ENCODE measurements around the gene HOXC4.
A peak's percentile ranks its signal among the peaks of the same experiment; 100 is the strongest.

Gene HOXC4

GRCh38 chr12:54016051-54016450, 37.6 kb upstream of the HOXC4 start:
- DNase-seq = no peak

DNA sequence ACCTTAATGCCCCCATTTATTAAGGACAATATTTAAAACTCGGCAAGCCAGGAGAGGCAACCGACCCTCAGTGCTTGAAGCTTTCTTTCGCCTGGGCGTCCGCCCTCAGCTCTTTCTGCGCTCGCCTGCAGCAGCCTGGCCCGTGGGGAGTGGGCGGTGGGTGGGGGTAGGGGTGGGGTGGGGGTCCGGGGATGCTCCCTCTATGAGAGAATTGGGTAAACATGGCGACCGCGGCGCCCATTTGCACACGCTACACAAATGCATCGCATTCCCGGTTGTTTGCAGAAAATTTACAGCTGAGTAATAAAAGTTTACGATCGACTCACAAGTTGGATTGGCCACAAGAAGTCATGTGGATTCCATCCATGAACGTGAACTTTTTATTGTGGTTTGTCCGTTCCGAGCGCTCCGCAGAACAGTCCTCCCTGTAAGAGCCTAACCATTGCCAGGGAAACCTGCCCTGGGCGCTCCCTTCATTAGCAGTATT, 37.1 kb upstream of the HOXC4 start:
- DNase-seq = no peak

- no peak for DNase-seq
Measured at GRCh38 chr12:54017027-54017788, 36.4 kb upstream of the HOXC4 start.

DNA sequence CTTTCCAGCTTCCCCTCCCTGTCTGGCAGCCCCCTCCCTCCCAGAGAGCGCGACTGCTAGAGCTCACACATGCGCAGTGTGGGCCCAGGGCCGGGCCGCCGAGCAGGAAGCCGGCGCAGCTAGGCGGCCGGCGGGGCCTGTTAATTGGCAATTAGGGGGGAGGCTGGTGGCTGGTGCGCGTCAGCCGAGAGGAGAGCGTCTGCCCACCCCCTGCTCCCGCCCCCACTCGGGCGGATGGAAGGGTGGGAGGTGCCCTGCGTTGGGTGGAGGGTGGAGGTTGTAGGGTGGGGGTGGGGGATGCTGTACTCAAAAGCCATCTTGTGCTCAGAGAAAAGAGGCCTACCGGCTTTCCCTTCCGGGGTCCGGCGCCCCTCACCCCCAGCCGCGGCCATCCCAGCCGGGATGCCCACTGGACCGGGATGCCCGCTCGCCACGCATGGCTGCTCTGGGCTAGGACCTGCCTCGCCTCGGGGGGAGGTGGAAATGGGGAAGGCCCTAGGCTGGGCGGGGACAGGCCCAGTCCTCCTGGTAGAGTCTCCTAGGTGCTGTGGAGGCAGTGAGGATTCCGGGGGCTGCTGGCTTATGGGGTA, 35.7 kb upstream of the HOXC4 start:
- DNase-seq = peak; percentile 70

DNA sequence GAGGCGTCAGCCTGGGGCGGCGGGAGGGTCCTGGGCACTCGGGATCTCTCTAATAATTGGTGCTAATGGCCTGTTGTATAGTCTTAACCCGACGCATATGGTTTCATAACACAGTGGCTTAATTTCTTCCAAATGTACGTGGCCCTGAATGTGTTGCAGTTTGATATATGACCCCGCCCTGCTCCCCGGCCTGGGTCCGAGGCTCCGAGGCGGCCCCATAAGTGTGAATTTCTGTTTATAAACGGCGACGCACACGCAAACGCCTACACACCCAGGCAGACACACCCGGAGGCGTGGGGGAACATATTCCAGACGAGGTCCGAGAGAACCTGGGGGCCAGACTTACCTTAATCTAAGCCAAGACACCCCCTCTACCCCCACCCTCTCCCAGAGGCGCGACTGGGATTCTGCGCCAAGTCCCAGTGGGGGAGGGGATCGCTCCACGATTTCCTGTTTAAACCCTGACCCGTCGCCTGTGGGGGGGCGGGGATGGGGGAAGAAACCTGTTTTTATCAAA, 35.1 kb upstream of the HOXC4 start:
- DNase-seq = no peak

- no peak for DNase-seq
Measured at GRCh38 chr12:54019091-54019811, 34.4 kb upstream of the HOXC4 start.

- no peak for DNase-seq
Measured at GRCh38 chr12:54019924-54020590, 33.6 kb upstream of the HOXC4 start.

DNA sequence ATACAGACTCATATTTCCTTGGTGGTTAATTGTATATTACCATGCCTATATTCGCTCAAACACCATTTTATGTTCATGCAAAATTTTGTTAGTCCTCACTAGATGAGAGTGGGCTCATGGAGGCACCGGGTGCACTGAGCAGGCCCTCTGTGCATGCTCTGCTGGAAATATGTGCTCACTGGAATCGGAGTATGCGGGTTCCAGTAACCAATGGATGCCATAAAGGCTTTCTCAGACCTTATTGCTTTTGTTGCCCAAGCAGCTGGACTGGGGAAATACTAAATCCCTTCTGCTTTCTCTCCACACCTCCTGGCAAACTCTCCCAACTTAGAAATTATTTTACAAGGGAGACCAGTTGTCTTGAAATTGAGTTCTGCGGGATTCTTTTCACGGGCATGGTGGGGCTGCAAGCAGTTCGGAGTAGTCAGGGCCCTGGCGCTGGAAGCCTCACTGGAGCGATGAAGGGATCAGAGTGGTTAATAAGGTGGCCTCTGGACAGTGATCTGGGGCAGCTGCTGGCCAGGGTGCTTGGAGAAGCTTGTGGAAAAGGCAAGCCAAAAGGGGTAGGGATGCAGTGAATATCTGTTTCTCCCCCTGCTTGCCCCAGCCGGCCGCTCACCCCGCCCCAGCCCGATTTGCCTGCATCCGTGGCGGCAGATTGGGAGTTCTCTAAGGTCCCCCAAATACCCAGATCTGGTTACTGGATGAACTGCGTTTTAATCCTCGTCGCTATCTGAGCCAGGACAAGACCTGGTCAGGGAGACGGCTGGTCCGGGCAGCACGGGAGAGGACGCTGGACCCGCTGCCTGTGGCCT, 32.8 kb upstream of the HOXC4 start:
- no peak for DNase-seq

DNA sequence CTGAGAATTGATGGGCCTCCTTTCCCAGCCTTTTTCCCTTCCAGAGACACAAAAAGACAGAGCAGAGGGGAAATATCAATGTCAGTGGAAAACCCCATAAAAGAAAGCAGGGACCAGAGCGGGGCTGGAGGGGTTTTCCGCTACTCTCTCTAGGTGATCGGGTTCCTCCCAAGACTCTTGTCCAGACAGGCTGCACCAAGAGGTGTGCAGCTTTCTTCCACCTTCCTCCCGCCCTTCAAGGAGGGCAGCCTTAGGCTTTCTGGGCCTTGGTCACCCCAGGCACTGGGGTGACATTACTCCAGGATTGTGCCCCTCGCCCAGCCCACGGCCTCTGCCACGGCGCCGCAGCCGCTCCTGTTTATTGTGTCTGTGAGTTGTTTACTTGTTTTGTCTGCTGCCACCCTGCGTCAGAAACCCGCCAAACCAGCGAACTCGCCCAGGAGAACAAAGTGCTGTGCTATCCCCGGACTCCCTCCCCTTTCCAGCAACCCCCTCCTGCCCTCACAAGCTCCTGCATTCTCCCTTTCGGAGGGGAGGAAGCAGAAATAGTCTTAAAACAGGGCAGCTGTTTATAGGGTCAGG, 32.1 kb upstream of the HOXC4 start:
- no peak for DNase-seq

- DNase-seq = no peak
Measured at GRCh38 chr12:54022960-54023884, 30.4 kb upstream of the HOXC4 start.

DNA sequence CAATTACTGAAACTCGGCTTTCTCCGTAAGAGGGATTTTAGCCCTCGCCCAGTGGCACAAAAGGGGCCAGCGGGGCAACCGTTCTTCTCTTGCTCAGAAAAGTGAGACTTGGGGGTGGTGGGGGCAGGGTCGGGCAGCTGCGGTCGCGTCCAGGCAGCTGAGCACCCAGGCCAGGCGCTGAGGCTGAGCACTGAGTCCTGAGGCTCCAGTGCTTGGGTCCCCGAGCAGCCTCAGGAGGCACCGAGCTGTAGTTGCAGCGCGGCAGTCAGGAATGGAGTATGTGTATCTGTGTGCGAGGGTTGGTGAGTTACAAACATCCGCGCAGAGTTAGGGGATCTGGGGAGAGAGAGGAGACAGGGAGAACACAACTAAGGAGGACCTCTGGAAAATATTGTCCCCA, 29.5 kb upstream of the HOXC4 start:
- DNase-seq = no peak

DNA sequence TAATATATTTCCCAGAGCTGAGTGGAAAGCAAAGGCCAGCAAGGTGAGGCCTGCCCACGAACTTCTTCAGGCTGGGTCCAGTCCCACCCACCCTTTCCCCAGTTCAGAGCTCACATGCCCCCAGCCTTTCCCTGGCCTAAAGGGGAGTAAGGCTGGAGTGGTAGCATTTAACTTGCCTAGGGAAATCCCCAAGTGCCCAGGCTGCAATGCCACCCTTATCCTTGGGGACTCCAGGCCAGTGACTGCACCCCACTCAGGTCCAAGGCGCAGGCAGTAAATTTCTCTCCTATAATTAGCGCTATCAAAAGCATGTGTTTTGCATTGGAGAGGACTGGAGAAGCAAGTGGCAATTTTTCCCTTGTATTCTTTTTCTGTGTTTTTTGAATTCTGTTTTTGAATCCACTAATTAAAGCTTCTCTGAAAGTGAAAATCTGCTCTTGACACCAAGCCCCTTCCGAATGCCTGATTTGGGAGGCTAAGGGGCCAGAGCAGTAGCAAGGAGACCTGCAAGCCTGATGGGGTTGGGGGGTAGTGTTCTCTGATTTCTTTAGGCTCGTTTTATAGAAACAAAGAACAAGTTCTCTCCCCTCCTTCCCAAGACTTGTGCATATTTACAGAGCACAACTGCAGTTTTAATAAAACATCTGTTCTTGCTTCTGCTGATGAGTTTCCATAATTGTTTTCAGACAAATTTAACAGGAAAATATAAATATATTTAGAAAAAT, 28.9 kb upstream of the HOXC4 start:
- DNase-seq = no peak

GRCh38 chr12:54025499-54026405, 27.9 kb upstream of the HOXC4 start:
- DNase-seq = no peak

- DNase-seq = no peak
Measured at GRCh38 chr12:54026640-54027441, 26.8 kb upstream of the HOXC4 start.

GRCh38 chr12:54027442-54027786, 26.2 kb upstream of the HOXC4 start:
- DNase-seq = no peak

- DNase-seq = no peak
Measured at GRCh38 chr12:54028314-54029201, 25.1 kb upstream of the HOXC4 start, which contains the start of gene HOXC6. Gene HOXC6 (plus strand): TSS chr12:54028440. CDS start chr12:54028522, 82 bp downstream.

All from activated gamma-delta T cell treated with Interleukin-2 at 50 U/mL for 16 hours (primary cell).